Stomach (tissue), 4 donors: ENCODE measurements around the gene PIWIL4.

Experiments used
- CTCF ChIP-seq, 7 experiments: fragments of 450-650 bp in 4 of 7; fragments of 200-600 bp in 3 of 7; sonication (generic) in 3 of 7; IDR thresholded peaks; one replicate each; pipeline ENCODE4 v1.5.1; 2016 to 2019; ENCODE audit warnings: antibody characterized with exemption in 7 of 7, control low read depth in 2 of 7, mild to moderate bottlenecking in 1 of 7
- EP300 ChIP-seq: sonication (generic); formaldehyde crosslinking; IDR thresholded peaks from one replicate; pipeline ENCODE4 v1.6.1; 2017; ENCODE audit warnings: antibody characterized with exemption
- POLR2A ChIP-seq, 4 donors: fragments of 450-650 bp; IDR thresholded peaks; one replicate each; pipeline ENCODE4 v1.6.1; 2016; ENCODE audit warnings: antibody characterized with exemption in 4 of 4, control low read depth in 2 of 4, mild to moderate bottlenecking in 1 of 4, moderate library complexity in 1 of 4

GRCh38 chr11:94519478-94520084, 47.6 kb upstream of the PIWIL4 start:
- TF ChIP-seq CTCF (IDR thresholded peaks at IDR 0.05) (peak in 4 of 7 experiments; percentile 50 to 76 (median 61)), POLR2A (IDR thresholded peaks at IDR 0.05) (no peak), EP300 (no peak)
